Right renal pelvis (tissue), 4 donors: ENCODE results near the gene SENP2. TPM values are rescaled to one million over a fixed set of nuclear protein-coding genes. Genes with fewer than 3 reads are reported as not detected.
"Not testable (repeated sequence)": the region's sequence is repeated elsewhere in the genome, so short reads cannot be mapped to it uniquely, and the experiment has no call there.

Source experiments
- DNase-seq, 4 donors: peaks; one replicate each; pipeline ENCODE4 v3.0.0-alpha.2; 2013; ENCODE audit warnings: low read depth in 4 of 4, low spot score in 3 of 4, missing footprints in 1 of 4
- polyA plus RNA-seq, 4 donors: library from polyadenylated mRNA; unstranded; fragments of 120-200 nt; gene quantifications; one replicate each; pipeline ENCODE4 v1.2.1, GENCODE V29; 2013; ENCODE audit not compliant: insufficient read length in 4 of 4

SENP2 gene
- 10 to 100 TPM; 40.1 to 51.0 (median 48.1) TPM for polyA plus RNA-seq

- DNase-seq, result peak; percentile 98 to 99 (median 98)
These were observed at the start of gene SENP2 for GRCh38 chr3:185585859-185586685. TSS of gene SENP2 (plus strand) at chr3:185586295. CDS start at chr3:185586414, 119 bp downstream.

- peak in 1 of 4 donors; percentile 43 for DNase-seq
These were observed 48.6 kb upstream of the SENP2 start for GRCh38 chr3:185537369-185537970.

GRCh38 chr3:185539934-185540333 is 46.2 kb upstream of the SENP2 start:
- no peak for DNase-seq

- DNase-seq, result no peak
These were observed 45.4 kb upstream of the SENP2 start for GRCh38 chr3:185540695-185541094.

GRCh38 chr3:185549122-185549521 is 37.0 kb upstream of the SENP2 start:
- no peak for DNase-seq

- DNase-seq, result no peak
These were observed 36.4 kb upstream of the SENP2 start for GRCh38 chr3:185549651-185550111.

GRCh38 chr3:185552358-185552877 is 33.7 kb upstream of the SENP2 start, which contains the start of gene LIPH:
TSS of gene LIPH (minus strand) at chr3:185552588. CDS start at chr3:185552471, 117 bp downstream.
- DNase-seq, result no peak

- DNase-seq, result no peak
These were observed 31.0 kb upstream of the SENP2 start for GRCh38 chr3:185555101-185555501.

GRCh38 chr3:185555860-185556347 is 30.2 kb upstream of the SENP2 start:
- no peak for DNase-seq

- DNase-seq, result not testable (repeated sequence)
These were observed 29.5 kb upstream of the SENP2 start for GRCh38 chr3:185556640-185557039.

- no peak for DNase-seq
These were observed 27.7 kb upstream of the SENP2 start for GRCh38 chr3:185558395-185558794.

GRCh38 chr3:185559706-185560090 is 26.4 kb upstream of the SENP2 start:
- no peak for DNase-seq

GRCh38 chr3:185560676-185561075 is 25.4 kb upstream of the SENP2 start:
- no peak for DNase-seq

GRCh38 chr3:185561374-185561943 is 24.6 kb upstream of the SENP2 start:
- DNase-seq, result no peak

GRCh38 chr3:185561958-185562357 is 24.1 kb upstream of the SENP2 start:
- no peak for DNase-seq

GRCh38 chr3:185572183-185572582 is 13.9 kb upstream of the SENP2 start:
- no peak for DNase-seq

- DNase-seq, result peak in 1 of 4 donors; percentile 61
These were observed 10.8 kb upstream of the SENP2 start for GRCh38 chr3:185575108-185575869.

GRCh38 chr3:185582236-185582635 is 3.9 kb upstream of the SENP2 start:
- DNase-seq, result no peak

- no peak for DNase-seq
These were observed 3.2 kb upstream of the SENP2 start for GRCh38 chr3:185582871-185583270.

- DNase-seq, result no peak
These were observed 2.2 kb upstream of the SENP2 start for GRCh38 chr3:185583925-185584324.
